Ishikawa (cell line): ENCODE results near the gene RAB8A.

Source experiments
- CEBPB ChIP-seq: IDR thresholded peaks from 2 replicates; pipeline ENCODE4 v1.6.1; 2012
- CREB1 ChIP-seq: IDR thresholded peaks from 2 replicates; pipeline ENCODE4 v1.6.1; 2012; ENCODE audit warnings: low read depth
- EGR1 ChIP-seq: IDR thresholded peaks from 2 replicates; pipeline ENCODE4 v1.6.1; 2012
- EP300 ChIP-seq: IDR thresholded peaks from 2 replicates; pipeline ENCODE4 v1.6.1; 2012; ENCODE audit warnings: borderline replicate concordance
- FOXM1 ChIP-seq: IDR thresholded peaks from 2 replicates; pipeline ENCODE4 v1.6.1; 2012; ENCODE audit warnings: low read depth, borderline replicate concordance
- NFIC ChIP-seq: IDR thresholded peaks from 2 replicates; pipeline ENCODE4 v1.6.1; 2012
- RAD21 ChIP-seq: IDR thresholded peaks from 2 replicates; pipeline ENCODE4 v1.6.1; 2012; ENCODE audit warnings: low read depth
- TAF1 ChIP-seq: IDR thresholded peaks from 2 replicates; pipeline ENCODE4 v1.6.1; 2012; ENCODE audit warnings: low read depth, mild to moderate bottlenecking
- TCF12 ChIP-seq: IDR thresholded peaks from 2 replicates; pipeline ENCODE4 v1.6.1; 2012; ENCODE audit warnings: low read depth
- TEAD4 ChIP-seq: IDR thresholded peaks from 2 replicates; pipeline ENCODE4 v1.6.1; 2012
- YY1 ChIP-seq: IDR thresholded peaks from 2 replicates; pipeline ENCODE4 v1.6.1; 2012; ENCODE audit warnings: low read depth
- ZBTB7A ChIP-seq: IDR thresholded peaks from 2 replicates; pipeline ENCODE4 v1.6.1; 2012; ENCODE audit warnings: low read depth
- TF ChIP-seq, protein P1 (sequence below): IDR thresholded peaks from 2 replicates; pipeline ENCODE4 v1.6.1; 2012; ENCODE audit warnings: low read depth, mild to moderate bottlenecking
- TF ChIP-seq, protein P2 (sequence below): IDR thresholded peaks from 2 replicates; pipeline ENCODE4 v1.6.1; 2012
- TF ChIP-seq, protein P3 (sequence below): IDR thresholded peaks from 2 replicates; pipeline ENCODE4 v1.6.1; 2012

Gene RAB8A

DNA sequence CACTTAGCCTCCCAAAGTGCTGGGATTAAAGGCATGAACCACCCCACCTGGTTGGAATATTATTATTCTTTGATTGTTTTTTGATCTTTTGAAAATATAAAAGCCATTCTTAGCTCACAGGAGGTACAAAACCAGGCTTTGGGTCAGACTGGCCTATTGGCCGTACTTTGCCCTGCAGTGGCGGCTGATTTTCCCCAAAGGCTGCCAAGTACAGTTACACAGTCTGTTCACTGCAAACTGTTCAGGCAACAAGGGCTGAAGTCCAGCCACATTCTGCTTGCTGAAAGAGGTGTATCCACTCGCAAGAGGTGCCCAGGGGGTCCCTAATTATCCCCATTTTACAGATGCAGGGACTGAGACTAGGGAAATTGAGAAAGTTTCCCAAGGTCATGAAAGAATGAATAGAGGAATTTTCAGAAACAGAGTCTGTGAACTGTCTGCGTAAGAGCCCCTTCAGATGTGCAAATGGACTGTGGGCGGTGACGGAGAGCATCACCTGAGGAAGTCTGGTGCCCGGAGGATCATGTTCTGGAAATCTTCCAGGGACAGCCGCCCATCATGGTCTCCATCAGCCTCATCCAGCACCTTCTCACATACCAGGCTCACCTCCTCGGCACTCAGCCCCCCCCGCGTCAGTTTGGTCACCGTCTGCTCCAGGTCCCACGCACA lies 52.7 kb downstream of the RAB8A start:
- TF ChIP-seq TCF12 (no peak), RAD21 (no peak), FOXM1 (no peak), TAF1 (no peak), YY1 (no peak), CREB1 (no peak), EGR1 (no peak), CEBPB (no peak), NFIC (no peak), TEAD4 (no peak), EP300 (no peak), ZBTB7A (no peak)
- TF ChIP-seq, protein P1, sequence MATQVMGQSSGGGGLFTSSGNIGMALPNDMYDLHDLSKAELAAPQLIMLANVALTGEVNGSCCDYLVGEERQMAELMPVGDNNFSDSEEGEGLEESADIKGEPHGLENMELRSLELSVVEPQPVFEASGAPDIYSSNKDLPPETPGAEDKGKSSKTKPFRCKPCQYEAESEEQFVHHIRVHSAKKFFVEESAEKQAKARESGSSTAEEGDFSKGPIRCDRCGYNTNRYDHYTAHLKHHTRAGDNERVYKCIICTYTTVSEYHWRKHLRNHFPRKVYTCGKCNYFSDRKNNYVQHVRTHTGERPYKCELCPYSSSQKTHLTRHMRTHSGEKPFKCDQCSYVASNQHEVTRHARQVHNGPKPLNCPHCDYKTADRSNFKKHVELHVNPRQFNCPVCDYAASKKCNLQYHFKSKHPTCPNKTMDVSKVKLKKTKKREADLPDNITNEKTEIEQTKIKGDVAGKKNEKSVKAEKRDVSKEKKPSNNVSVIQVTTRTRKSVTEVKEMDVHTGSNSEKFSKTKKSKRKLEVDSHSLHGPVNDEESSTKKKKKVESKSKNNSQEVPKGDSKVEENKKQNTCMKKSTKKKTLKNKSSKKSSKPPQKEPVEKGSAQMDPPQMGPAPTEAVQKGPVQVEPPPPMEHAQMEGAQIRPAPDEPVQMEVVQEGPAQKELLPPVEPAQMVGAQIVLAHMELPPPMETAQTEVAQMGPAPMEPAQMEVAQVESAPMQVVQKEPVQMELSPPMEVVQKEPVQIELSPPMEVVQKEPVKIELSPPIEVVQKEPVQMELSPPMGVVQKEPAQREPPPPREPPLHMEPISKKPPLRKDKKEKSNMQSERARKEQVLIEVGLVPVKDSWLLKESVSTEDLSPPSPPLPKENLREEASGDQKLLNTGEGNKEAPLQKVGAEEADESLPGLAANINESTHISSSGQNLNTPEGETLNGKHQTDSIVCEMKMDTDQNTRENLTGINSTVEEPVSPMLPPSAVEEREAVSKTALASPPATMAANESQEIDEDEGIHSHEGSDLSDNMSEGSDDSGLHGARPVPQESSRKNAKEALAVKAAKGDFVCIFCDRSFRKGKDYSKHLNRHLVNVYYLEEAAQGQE = no peak
- TF ChIP-seq, protein P2, sequence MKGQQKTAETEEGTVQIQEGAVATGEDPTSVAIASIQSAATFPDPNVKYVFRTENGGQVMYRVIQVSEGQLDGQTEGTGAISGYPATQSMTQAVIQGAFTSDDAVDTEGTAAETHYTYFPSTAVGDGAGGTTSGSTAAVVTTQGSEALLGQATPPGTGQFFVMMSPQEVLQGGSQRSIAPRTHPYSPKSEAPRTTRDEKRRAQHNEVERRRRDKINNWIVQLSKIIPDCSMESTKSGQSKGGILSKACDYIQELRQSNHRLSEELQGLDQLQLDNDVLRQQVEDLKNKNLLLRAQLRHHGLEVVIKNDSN = no peak
- TF ChIP-seq, protein P3, sequence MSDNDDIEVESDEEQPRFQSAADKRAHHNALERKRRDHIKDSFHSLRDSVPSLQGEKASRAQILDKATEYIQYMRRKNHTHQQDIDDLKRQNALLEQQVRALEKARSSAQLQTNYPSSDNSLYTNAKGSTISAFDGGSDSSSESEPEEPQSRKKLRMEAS = no peak

DNA sequence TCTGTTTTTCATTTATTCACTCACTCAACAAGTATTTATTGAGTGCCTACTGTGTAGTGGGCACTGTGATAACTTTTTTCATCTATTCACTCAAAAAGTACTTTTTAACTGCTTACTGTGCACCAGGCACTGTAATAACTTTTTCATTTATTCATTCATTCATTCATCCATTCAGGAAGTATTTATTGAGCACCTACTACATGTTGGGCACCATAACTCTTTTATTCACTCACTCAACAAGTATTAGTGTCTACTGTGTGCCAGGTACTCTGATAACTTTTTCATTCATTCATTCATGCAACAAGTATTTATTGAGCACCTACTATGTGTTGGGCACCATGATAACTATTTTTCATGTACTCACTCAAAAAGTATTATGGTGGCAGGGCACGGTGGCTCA lies 54.7 kb downstream of the RAB8A start:
- TF ChIP-seq, protein P1 = no peak
- TF ChIP-seq RAD21 = no peak
- TF ChIP-seq TEAD4 = no peak
- no peak for TF ChIP-seq CREB1
- TF ChIP-seq NFIC = no peak
- TF ChIP-seq TAF1 = no peak
- TF ChIP-seq EGR1 = no peak
- no peak for TF ChIP-seq ZBTB7A
- no peak for TF ChIP-seq TCF12
- no peak for TF ChIP-seq CEBPB
- no peak for TF ChIP-seq EP300

DNA sequence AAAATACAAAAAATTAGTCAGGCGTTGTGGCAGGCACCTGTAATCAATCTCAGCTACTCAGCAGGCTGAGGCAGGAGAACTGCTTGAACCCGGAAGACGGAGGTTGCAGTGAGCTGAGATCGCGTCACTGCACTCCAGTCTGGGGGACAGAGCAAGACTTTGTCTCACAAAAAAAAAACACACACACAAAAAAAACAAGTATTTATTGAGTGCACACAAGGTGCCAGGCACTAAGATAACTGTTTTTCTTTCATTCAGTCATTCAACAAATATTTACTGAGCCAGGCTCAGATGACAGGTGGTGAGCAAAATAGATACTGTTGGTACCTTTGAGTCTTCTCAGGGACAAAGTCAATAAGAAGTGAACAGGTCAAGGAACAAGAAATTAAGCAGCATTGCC lies 55.4 kb downstream of the RAB8A start:
- TF ChIP-seq TEAD4 = no peak
- TF ChIP-seq, protein P1 = no peak
- no peak for TF ChIP-seq EP300
- TF ChIP-seq ZBTB7A = no peak
- TF ChIP-seq CEBPB = no peak
- TF ChIP-seq TCF12 = no peak
- TF ChIP-seq NFIC = no peak
- no peak for TF ChIP-seq EGR1
- TF ChIP-seq, protein P3 = no peak

DNA sequence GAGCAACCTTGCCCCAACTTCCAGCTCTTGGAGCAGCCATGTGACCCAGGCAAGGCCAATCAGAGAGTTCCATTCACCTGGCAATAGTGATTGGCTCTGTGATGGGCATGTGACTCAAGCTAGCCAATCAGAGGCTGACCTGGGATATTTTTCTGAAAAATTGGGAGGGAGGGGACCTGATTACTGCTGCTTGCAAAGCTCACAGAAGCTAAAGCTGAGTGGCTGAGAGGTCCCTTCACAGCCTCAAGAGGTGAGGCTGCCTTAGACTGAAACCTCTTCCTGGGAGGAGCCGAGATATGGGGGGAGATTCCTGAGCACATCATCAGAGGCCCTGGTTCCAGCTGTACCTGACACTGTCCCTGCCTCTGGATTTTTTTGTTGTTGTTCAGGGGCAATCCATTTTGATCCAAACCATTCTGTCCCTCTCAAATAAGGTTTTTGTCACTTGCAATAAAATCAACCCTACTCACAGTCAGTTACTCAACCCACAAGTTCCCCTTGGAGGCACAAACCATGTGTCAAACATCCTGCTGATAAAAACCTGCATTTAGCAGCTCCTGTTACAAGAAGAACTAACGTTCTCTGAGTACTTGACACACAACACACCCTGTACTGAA lies 56.9 kb downstream of the RAB8A start:
- no peak for TF ChIP-seq CEBPB
- TF ChIP-seq TAF1 = no peak
- no peak for TF ChIP-seq CREB1
- TF ChIP-seq, protein P2 = peak; percentile 82
- TF ChIP-seq TEAD4 = no peak
- no peak for TF ChIP-seq NFIC
